Ishikawa (cell line): ENCODE results near the gene IKZF1.

Experiments used
- CEBPB ChIP-seq: IDR thresholded peaks from 2 replicates; pipeline ENCODE4 v1.6.1; 2012
- CREB1 ChIP-seq: IDR thresholded peaks from 2 replicates; pipeline ENCODE4 v1.6.1; 2012; ENCODE audit warnings: low read depth
- EGR1 ChIP-seq: IDR thresholded peaks from 2 replicates; pipeline ENCODE4 v1.6.1; 2012
- EP300 ChIP-seq: IDR thresholded peaks from 2 replicates; pipeline ENCODE4 v1.6.1; 2012; ENCODE audit warnings: borderline replicate concordance
- FOXM1 ChIP-seq: IDR thresholded peaks from 2 replicates; pipeline ENCODE4 v1.6.1; 2012; ENCODE audit warnings: low read depth, borderline replicate concordance
- MAX ChIP-seq: IDR thresholded peaks from 2 replicates; pipeline ENCODE4 v1.6.1; 2012
- NFIC ChIP-seq: IDR thresholded peaks from 2 replicates; pipeline ENCODE4 v1.6.1; 2012
- RAD21 ChIP-seq: IDR thresholded peaks from 2 replicates; pipeline ENCODE4 v1.6.1; 2012; ENCODE audit warnings: low read depth
- REST ChIP-seq: IDR thresholded peaks from 2 replicates; pipeline ENCODE4 v1.6.1; 2012; ENCODE audit warnings: low read depth, mild to moderate bottlenecking
- TAF1 ChIP-seq: IDR thresholded peaks from 2 replicates; pipeline ENCODE4 v1.6.1; 2012; ENCODE audit warnings: low read depth, mild to moderate bottlenecking
- TCF12 ChIP-seq: IDR thresholded peaks from 2 replicates; pipeline ENCODE4 v1.6.1; 2012; ENCODE audit warnings: low read depth
- TEAD4 ChIP-seq: IDR thresholded peaks from 2 replicates; pipeline ENCODE4 v1.6.1; 2012
- USF1 ChIP-seq: IDR thresholded peaks from 2 replicates; pipeline ENCODE4 v1.6.1; 2012
- YY1 ChIP-seq: IDR thresholded peaks from 2 replicates; pipeline ENCODE4 v1.6.1; 2012; ENCODE audit warnings: low read depth
- ZBTB7A ChIP-seq: IDR thresholded peaks from 2 replicates; pipeline ENCODE4 v1.6.1; 2012; ENCODE audit warnings: low read depth

Gene IKZF1

GRCh38 chr7:50411332-50411731, 106.8 kb downstream of the IKZF1 start:
- TF ChIP-seq TCF12: no peak
- TF ChIP-seq MAX: no peak
- TF ChIP-seq EGR1: no peak
- TF ChIP-seq RAD21: no peak
- TF ChIP-seq CREB1: no peak
- TF ChIP-seq EP300: no peak

- TF ChIP-seq REST: no peak
- TF ChIP-seq CREB1: no peak
- no peak for TF ChIP-seq TEAD4
- no peak for TF ChIP-seq ZBTB7A
- no peak for TF ChIP-seq YY1
- no peak for TF ChIP-seq TAF1
- no peak for TF ChIP-seq CEBPB
- no peak for TF ChIP-seq RAD21
- TF ChIP-seq USF1: no peak
- no peak for TF ChIP-seq MAX
- TF ChIP-seq EP300: no peak
- no peak for TF ChIP-seq FOXM1
- TF ChIP-seq EGR1: no peak
- TF ChIP-seq TCF12: no peak
- no peak for TF ChIP-seq NFIC
These were observed 108.5 kb downstream of the IKZF1 start for GRCh38 chr7:50412973-50413372.

- TF ChIP-seq ZBTB7A (no peak), TEAD4 (no peak), EGR1 (no peak), REST (no peak), CEBPB (no peak), RAD21 (no peak), TAF1 (no peak), EP300 (no peak), USF1 (no peak), FOXM1 (no peak), NFIC (no peak), MAX (no peak), CREB1 (no peak)
These were observed 109.0 kb downstream of the IKZF1 start for GRCh38 chr7:50413561-50413960.

GRCh38 chr7:50415844-50416364, 111.4 kb downstream of the IKZF1 start:
- TF ChIP-seq TAF1: no peak
- no peak for TF ChIP-seq USF1
- no peak for TF ChIP-seq YY1
- TF ChIP-seq FOXM1: no peak
- no peak for TF ChIP-seq CEBPB
- no peak for TF ChIP-seq EGR1
- TF ChIP-seq ZBTB7A: no peak
- no peak for TF ChIP-seq TEAD4
- no peak for TF ChIP-seq NFIC
- TF ChIP-seq TCF12: no peak
- no peak for TF ChIP-seq RAD21
- no peak for TF ChIP-seq EP300
- TF ChIP-seq MAX: no peak

- TF ChIP-seq MAX: no peak
- TF ChIP-seq TCF12: no peak
These were observed 112.1 kb downstream of the IKZF1 start for GRCh38 chr7:50416527-50417182.
